ENCODE data around the gene TXN.

GRCh38 chr9:110278080-110278707, 21.9 kb upstream of the TXN start:
- TF ChIP-seq CTCF (IDR thresholded peaks at IDR 0.05) (no peak), POLR2A (IDR thresholded peaks at IDR 0.05) (no peak)
